AG08395 (cell line): ENCODE results near the gene AHI1.
"Not testable (repeated sequence)": the region's sequence is repeated elsewhere in the genome, so short reads cannot be mapped to it uniquely, and the experiment has no call there.

Experiments used
- DNase-seq: peaks from one replicate; pipeline ENCODE4 v3.0.0; 2012; ENCODE audit warnings: mixed read lengths, low spot score

The AHI1 gene

GRCh38 chr6:135261872-135262725 lies 235.4 kb downstream of the AHI1 start:
- DNase-seq = no peak

- DNase-seq = no peak
Measured at GRCh38 chr6:135260612-135261011, 236.9 kb downstream of the AHI1 start.

GRCh38 chr6:135258970-135259369 lies 238.6 kb downstream of the AHI1 start:
- no peak for DNase-seq

- no peak for DNase-seq
Measured at GRCh38 chr6:135257631-135258405, 239.7 kb downstream of the AHI1 start.

GRCh38 chr6:135256866-135257265 lies 240.7 kb downstream of the AHI1 start:
- DNase-seq = no peak

GRCh38 chr6:135254471-135254870 lies 243.1 kb downstream of the AHI1 start:
- no peak for DNase-seq

- peak; percentile 27 for DNase-seq
Measured at GRCh38 chr6:135251498-135252441, 245.8 kb downstream of the AHI1 start.

- no peak for DNase-seq
Measured at GRCh38 chr6:135250751-135251497, 246.6 kb downstream of the AHI1 start.

GRCh38 chr6:135250234-135250633 lies 247.3 kb downstream of the AHI1 start:
- DNase-seq = no peak

- DNase-seq = not testable (repeated sequence)
Measured at GRCh38 chr6:135246412-135247012, 251.0 kb downstream of the AHI1 start.

- no peak for DNase-seq
Measured at GRCh38 chr6:135244805-135245204, 252.7 kb downstream of the AHI1 start.

- no peak for DNase-seq
Measured at GRCh38 chr6:135243871-135244796, 253.4 kb downstream of the AHI1 start.

GRCh38 chr6:135240711-135241110 lies 256.8 kb downstream of the AHI1 start:
- DNase-seq = no peak

GRCh38 chr6:135236732-135237131 lies 260.8 kb downstream of the AHI1 start:
- DNase-seq = no peak

GRCh38 chr6:135236319-135236718 lies 261.2 kb downstream of the AHI1 start:
- DNase-seq = no peak

- DNase-seq = no peak
Measured at GRCh38 chr6:135235716-135236115, 261.8 kb downstream of the AHI1 start.

- no peak for DNase-seq
Measured at GRCh38 chr6:135234492-135234780, 263.1 kb downstream of the AHI1 start.

GRCh38 chr6:135233686-135234491 lies 263.7 kb downstream of the AHI1 start:
- DNase-seq = no peak
